Esophagus muscularis mucosa (tissue), 3 donors: ENCODE results near the gene DLG1.

ENCODE experiments used
- POLR2AphosphoS5 ChIP-seq, 2 donors: sonication (generic); formaldehyde crosslinking; IDR thresholded peaks; one replicate each; pipeline ENCODE4 v1.6.1; 2017; ENCODE audit warnings: antibody characterized with exemption in 2 of 2
- TF ChIP-seq, protein P1 (sequence below), 3 experiments: fragments of 200-600 bp in 2 of 3; fragments of 450-650 bp in 1 of 3; sonication (generic) in 2 of 3; IDR thresholded peaks; one replicate each; pipeline ENCODE4 v1.5.1; 2017 to 2019; ENCODE audit warnings: antibody characterized with exemption in 3 of 3, mild to moderate bottlenecking in 2 of 3, moderate library complexity in 1 of 3

- TF ChIP-seq POLR2AphosphoS5 (IDR thresholded peaks at IDR 0.05): no peak
- TF ChIP-seq, protein P1, sequence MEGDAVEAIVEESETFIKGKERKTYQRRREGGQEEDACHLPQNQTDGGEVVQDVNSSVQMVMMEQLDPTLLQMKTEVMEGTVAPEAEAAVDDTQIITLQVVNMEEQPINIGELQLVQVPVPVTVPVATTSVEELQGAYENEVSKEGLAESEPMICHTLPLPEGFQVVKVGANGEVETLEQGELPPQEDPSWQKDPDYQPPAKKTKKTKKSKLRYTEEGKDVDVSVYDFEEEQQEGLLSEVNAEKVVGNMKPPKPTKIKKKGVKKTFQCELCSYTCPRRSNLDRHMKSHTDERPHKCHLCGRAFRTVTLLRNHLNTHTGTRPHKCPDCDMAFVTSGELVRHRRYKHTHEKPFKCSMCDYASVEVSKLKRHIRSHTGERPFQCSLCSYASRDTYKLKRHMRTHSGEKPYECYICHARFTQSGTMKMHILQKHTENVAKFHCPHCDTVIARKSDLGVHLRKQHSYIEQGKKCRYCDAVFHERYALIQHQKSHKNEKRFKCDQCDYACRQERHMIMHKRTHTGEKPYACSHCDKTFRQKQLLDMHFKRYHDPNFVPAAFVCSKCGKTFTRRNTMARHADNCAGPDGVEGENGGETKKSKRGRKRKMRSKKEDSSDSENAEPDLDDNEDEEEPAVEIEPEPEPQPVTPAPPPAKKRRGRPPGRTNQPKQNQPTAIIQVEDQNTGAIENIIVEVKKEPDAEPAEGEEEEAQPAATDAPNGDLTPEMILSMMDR (IDR thresholded peaks at IDR 0.05): no peak
These were observed 15.4 kb downstream of the DLG1 start for GRCh38 chr3:197283045-197283444.
